Measurements from ENCODE around the gene ACAP1. TPM values are rescaled to one million over a fixed set of nuclear protein-coding genes. Genes with fewer than 3 reads are reported as not detected.

Gene ACAP1
- total RNA-seq, 1 donor from 2014 or later = 12.7 TPM

GRCh38 chr17:7388856-7389255 is 52.5 kb downstream of the ACAP1 start:
- no peak for DNase-seq (ENCODE audit: low spot score)

DNA sequence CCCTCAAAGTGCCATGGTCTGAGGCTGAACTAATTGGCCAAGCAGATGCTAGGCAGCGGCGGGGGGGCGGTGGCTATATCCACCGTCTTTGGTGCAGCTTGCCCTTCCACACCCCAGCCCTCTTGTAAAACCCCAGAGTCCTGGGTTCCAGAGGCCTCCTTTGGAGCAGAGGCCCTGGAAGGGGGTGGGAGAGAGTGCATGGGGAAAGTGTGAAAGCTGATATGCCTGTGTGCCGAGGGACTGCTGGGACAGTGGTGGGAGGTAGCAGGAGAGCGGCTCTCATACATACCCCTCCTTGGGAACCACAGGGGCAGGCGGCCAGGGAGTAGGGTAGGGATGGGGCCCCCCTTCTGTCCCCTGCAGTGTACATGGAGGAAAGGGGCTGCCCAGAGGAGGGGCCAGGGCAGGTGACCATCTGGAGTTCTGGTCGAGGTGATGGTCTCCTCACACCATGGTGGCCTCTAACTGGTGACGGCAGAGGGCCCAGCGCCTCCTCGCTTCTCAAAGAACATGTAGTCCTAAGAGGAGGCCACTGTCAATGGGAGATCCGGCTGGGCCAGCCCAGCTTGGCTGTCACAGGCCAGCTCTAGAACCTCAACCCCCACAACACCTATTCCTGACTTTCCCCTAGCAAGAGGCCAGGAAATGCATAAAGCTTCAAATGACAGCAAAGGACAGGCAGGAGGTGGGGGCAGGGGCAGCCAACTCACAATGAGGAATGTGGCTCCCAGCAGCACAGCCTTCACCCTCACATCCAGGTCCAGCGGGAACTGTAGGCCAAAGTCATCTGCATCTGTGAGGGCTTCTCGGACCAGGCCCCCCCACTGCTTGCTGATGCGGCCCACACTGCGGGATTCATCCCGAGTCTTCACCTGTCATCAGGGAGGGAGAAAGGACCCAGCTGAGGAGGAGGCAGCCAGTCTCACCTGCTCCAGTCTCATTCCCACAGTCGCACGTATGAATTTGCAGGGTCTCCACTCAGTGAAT is 53.9 kb downstream of the ACAP1 start:
- no peak for DNase-seq (ENCODE audit: low spot score)

- DNase-seq (ENCODE audit: low spot score) = no peak
These were observed 55.0 kb downstream of the ACAP1 start for GRCh38 chr17:7391307-7391706.

DNA sequence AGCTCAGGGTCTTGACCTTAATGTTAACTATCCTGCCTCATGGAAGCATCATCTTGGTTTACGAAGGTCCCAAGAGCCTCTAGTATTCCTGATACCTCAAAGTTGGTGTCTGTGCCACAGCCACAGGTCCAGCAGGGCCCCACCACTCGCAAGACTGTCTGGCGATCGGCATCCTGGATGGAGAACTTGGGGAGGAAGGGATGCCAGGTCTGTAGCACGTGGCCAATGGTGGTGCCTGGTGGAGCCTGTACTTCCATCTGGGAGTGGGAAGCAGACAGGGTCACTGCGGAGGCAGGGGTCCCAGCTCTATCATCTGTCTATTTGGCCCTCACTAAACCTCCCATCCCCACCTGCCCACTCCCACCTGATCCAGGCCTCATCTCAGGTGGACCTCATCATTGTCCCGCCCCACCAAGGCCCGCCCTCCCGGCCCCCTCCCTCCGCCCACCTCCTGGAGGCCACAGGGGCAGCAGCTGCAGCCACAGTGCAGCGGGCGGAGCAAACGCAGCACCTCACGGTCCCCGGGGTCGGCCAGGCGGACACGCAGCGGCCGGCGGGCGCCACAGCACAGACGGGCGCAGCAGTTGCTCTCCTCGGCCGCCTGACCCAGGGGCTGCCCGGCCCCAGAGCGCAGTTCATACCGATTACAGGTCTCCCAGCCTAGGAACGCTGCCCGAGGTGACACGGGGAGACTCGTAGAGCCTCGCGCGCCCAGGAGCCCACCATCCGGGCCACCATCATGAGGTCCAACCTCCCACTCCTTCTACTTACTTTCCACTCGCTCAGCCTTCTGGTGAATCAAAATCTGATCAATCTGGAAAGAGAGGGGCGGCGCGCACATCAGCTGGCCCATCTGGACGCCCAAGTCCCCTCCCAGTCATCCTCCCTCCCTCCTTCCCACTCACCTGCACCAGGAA is 56.6 kb downstream of the ACAP1 start:
- DNase-seq (ENCODE audit: low spot score) = no peak

- DNase-seq (ENCODE audit: low spot score) = no peak
These were observed 57.5 kb downstream of the ACAP1 start for GRCh38 chr17:7393613-7394451.

GRCh38 chr17:7394452-7395191 is 58.3 kb downstream of the ACAP1 start, which contains the start of gene PLSCR3:
Gene PLSCR3 (minus strand): TSS chr17:7394525. CDS start chr17:7394110, 415 bp downstream.
- peak; percentile 90 for DNase-seq (ENCODE audit: low spot score)

DNA sequence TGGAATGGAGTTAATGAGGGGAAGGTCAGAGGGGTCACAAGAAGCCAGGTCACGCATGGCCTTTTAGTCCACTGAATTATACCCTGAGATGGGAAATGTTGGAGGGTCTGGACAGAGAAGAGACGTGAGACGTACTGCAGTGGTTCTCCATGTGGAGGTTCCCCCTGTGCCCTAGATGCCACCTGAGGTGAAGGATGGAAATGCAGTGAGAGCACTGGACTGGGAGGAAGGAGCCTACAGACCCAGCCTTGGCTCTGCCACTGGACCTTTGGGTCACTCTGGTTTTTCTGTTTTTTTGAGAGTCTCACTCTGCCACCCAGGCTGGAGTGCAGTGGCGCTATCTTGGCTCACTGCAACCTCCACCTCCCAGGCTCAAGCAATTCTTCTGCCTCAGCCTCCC is 59.8 kb downstream of the ACAP1 start:
- DNase-seq (ENCODE audit: low spot score) = no peak

DNA sequence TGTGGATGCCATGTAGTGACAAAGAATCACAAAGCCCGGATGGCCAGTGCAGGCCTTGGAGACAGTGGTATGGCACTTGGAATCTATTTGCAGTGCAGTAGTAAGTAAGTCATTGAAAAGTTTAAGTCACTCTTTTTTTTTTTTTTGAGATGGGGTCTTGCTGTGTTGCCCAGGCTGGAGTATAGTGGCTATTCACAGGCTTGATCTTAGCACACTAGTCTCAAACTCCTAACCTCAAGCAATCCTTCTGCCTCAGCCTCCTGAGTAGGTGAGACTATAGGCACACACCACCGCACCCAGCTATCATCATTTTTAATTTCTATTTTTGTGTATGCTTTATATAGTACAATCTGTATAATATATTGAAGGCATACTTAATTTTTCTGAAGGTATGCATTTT is 62.3 kb downstream of the ACAP1 start:
- no peak for DNase-seq (ENCODE audit: low spot score)

Other genes with a start within 250 kb of the ACAP1 start
- not detected for gene ASGR2, start 221.7 kb upstream of the ACAP1 start, total RNA-seq
- 2.6 TPM for gene ASGR1, start 157.2 kb upstream of the ACAP1 start, total RNA-seq
- 26.8 TPM for gene DLG4, start 116.7 kb upstream of the ACAP1 start, total RNA-seq
- gene ACADVL, start 116.6 kb upstream of the ACAP1 start, total RNA-seq = 855 TPM
- gene DVL2, start 102.0 kb upstream of the ACAP1 start, total RNA-seq = 38.4 TPM
- 37.6 TPM for gene PHF23, start 97.1 kb upstream of the ACAP1 start, total RNA-seq
- gene GABARAP, start 94.1 kb upstream of the ACAP1 start, total RNA-seq = 453 TPM
- 116 TPM for gene CTDNEP1, start 84.8 kb upstream of the ACAP1 start, total RNA-seq
- 46.3 TPM for gene ELP5, start 84.3 kb upstream of the ACAP1 start, total RNA-seq
- gene CLDN7, start 74.1 kb upstream of the ACAP1 start, total RNA-seq = 157 TPM
- gene SLC2A4, start 54.8 kb upstream of the ACAP1 start, total RNA-seq = 11.2 TPM
- not detected for gene YBX2, start 41.9 kb upstream of the ACAP1 start, total RNA-seq
- 425 TPM for gene EIF5A, start 28.9 kb upstream of the ACAP1 start, total RNA-seq
- gene GPS2, start 21.2 kb upstream of the ACAP1 start, total RNA-seq = 67.6 TPM
- gene NEURL4, start 7.2 kb upstream of the ACAP1 start, total RNA-seq = 49.6 TPM
- gene KCTD11, start 15.6 kb downstream of the ACAP1 start, total RNA-seq = 11.5 TPM
- gene TMEM95, start 18.6 kb downstream of the ACAP1 start, total RNA-seq = not detected
- 12.3 TPM for gene TNK1, start 44.6 kb downstream of the ACAP1 start, total RNA-seq
- 43.0 TPM for gene PLSCR3, start 58.0 kb downstream of the ACAP1 start, total RNA-seq
- gene TMEM256, start 67.6 kb downstream of the ACAP1 start, total RNA-seq = 115 TPM
- 22.3 TPM for gene NLGN2, start 71.3 kb downstream of the ACAP1 start, total RNA-seq
- gene SPEM1, start 83.8 kb downstream of the ACAP1 start, total RNA-seq = not detected
- gene SPEM2, start 89.1 kb downstream of the ACAP1 start, total RNA-seq = not detected
- gene SPEM3, start 92.3 kb downstream of the ACAP1 start, total RNA-seq = not detected
- 8.1 TPM for gene TMEM102, start 98.9 kb downstream of the ACAP1 start, total RNA-seq
- gene FGF11, start 103.0 kb downstream of the ACAP1 start, total RNA-seq = 3.5 TPM
- gene CHRNB1, start 108.5 kb downstream of the ACAP1 start, total RNA-seq = 6.8 TPM
- 65.5 TPM for gene ZBTB4, start 143.1 kb downstream of the ACAP1 start, total RNA-seq
- not detected for gene SLC35G6, start 144.9 kb downstream of the ACAP1 start, total RNA-seq
- gene POLR2A, start 147.8 kb downstream of the ACAP1 start, total RNA-seq = 151 TPM
- 30.6 TPM for gene TNFSF12, start 212.5 kb downstream of the ACAP1 start, total RNA-seq
- 23.0 TPM for gene TNFSF13, start 222.2 kb downstream of the ACAP1 start, total RNA-seq
- 43.9 TPM for gene SENP3, start 225.4 kb downstream of the ACAP1 start, total RNA-seq
- 61.0 TPM for gene CD68, start 243.1 kb downstream of the ACAP1 start, total RNA-seq
- gene MPDU1, start 247.3 kb downstream of the ACAP1 start, total RNA-seq = 68.1 TPM